Ovary (tissue), 9 donors: ENCODE data around the gene PCSK5. TPM values are rescaled to one million over a fixed set of nuclear protein-coding genes. Genes with fewer than 3 reads are reported as not detected.
"Not testable (repeated sequence)": the region's sequence is repeated elsewhere in the genome, so short reads cannot be mapped to it uniquely, and the experiment has no call there.

Source experiments
- DNase-seq, 5 donors: peaks; one replicate each; pipeline ENCODE4 v3.0.0-alpha.2; 2019 to 2020
- H3K27ac ChIP-seq, 2 donors: fragments of 200-600 bp; one replicate each; pipeline versions ENCODE4 v1.5.1 to v1.8.0; 2019 to 2022
- H3K27me3 ChIP-seq: fragments of 200-600 bp; one replicate; pipeline ENCODE4 v1.8.0; 2022
- H3K36me3 ChIP-seq: fragments of 200-600 bp; sonication (generic); one replicate; pipeline ENCODE4 v1.5.1; 2019
- H3K4me1 ChIP-seq: one replicate; pipeline ENCODE4 v1.8.1; 2013; ENCODE audit warnings: mild to moderate bottlenecking, moderate library complexity; ENCODE audit not compliant: insufficient read depth
- H3K4me3 ChIP-seq: fragments of 200-600 bp; sonication (generic); one replicate; pipeline ENCODE4 v1.5.1; 2017
- H3K9me3 ChIP-seq, 2 donors: fragments of 200-600 bp in 1 of 2; sonication (generic) in 1 of 2; one replicate each; pipeline versions ENCODE4 v1.5.1 to v1.8.1; 2013 to 2019; ENCODE audit warnings: mild to moderate bottlenecking in 1 of 2, moderate library complexity in 1 of 2
- EP300 ChIP-seq: sonication (generic); formaldehyde crosslinking; IDR thresholded peaks from one replicate; pipeline ENCODE4 v1.6.1; 2017; ENCODE audit warnings: antibody characterized with exemption
- POLR2A ChIP-seq: fragments of 450-650 bp; IDR thresholded peaks from one replicate; pipeline ENCODE4 v1.6.1; 2017; ENCODE audit warnings: antibody characterized with exemption, mild to moderate bottlenecking, moderate library complexity
- WGBS, 3 donors: extraction: QIAGEN DNeasy Blood & Tissue Kit in 1 of 3; methylation state at CpG; one replicate each; pipeline versions ENCODE4 v1.1.5 to v1.1.7; 2013 to 2017; 5-methylcytosine and 5-hydroxymethylcytosine counted together
- intact Hi-C, 4 donors: fragments of 100-400 bp; cut with DNase I; formaldehyde crosslinking; loops; one replicate each; pipeline versions ENCODE4 v1.11.0 to v1.15.1; 2022 to 2023
- polyA plus RNA-seq, 2 donors: library from polyadenylated mRNA; stranded (reverse); fragments of 200-250 nt in 1 of 2; fragments of 350-450 nt in 1 of 2; fragmentation: Illumina TruSeq in 1 of 2; extraction: RNeasy Lipid Tissue Mini Kit (QIAGEN cat#74804) in 1 of 2; gene quantifications; one replicate each; pipeline ENCODE4 v1.2.3, GENCODE V29; 2013 to 2014
- total RNA-seq, 7 donors: library from RNA; depleted of rRNA in 2 of 7; stranded (reverse); fragments of >200 nt in 2 of 7; fragmentation: NEBNext Ultra II Directional in 3 of 7; extraction: Animal tissue kit (Norgen Biotek cat#: 25700) in 3 of 7; gene quantifications; one replicate each; pipeline versions ENCODE4 v1.1.0 to v1.2.4, GENCODE V29; 2016 to 2023
- TF ChIP-seq, protein P1 (sequence below), 3 donors: fragments of 450-650 bp in 2 of 3; fragments of 200-600 bp in 1 of 3; IDR thresholded peaks; one replicate each; pipeline versions ENCODE4 v1.5.1 to v1.8.0; 2016 to 2022; ENCODE audit warnings: antibody characterized with exemption in 3 of 3, mild to moderate bottlenecking in 1 of 3
- donor health status: DM: no; HTN: no; CAD: no; lungs with moderate emphysema.
- donor health status: DM: no; HTN: no; CAD: no.
- donor health status: Bipolar disorder and iron deficiency.
- donor health status: DM: yes; HTN: yes; CAD: no.
- donor health status: DM: no; HTN: no; CAD: no.
- donor health status: DM: yes; HTN: yes; CAD: no.

The PCSK5 gene
- total and polyA plus RNA-seq, 9 donors = 12.7 to 41.8 (median 28.3) TPM

DNA sequence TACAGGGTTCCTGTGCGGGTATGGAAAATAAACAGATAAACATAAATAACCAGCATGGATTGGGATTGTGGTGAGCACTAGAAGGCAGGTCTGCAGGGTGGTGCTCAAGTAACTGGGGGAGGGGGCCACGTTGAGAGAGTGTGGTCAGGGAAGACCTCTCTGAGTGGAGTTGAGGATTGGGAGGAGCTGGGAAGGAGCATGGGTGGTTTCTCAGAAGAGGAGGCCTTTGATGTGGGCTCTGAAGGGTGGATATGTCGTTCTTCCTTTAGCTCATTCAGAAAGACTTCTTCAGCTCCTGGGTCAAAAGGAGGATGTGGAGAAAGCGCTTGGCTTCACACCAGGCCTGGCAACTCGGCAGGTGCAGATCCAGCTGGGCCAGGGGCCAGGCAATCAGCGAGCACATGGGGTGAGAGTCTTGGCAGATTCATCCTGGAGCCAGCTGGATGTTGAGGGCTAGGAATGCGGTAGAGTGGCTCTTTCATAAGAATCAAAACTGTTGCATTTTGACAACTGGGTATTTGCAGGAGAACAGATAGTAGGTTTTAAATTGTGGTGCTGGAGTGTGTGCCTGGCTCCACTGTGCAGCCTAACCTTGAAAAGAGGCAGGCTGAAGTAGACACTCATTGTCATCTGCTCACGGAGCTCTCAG lies 71.7 kb downstream of the PCSK5 start:
- Histone ChIP-seq H3K27me3 (no peaks in the 10 kb centered on the region), H3K36me3 (no peaks in the 10 kb centered on the region), H3K27ac (no peak overlapping the region), H3K4me1 (peaks cover 9% of the 10 kb centered on the region), H3K4me3 (no peak overlapping the region), H3K9me3 (no peaks in the 10 kb centered on the region)
- intact Hi-C loops = no loop called here
- peak in 4 of 5 donors; percentile 44 to 65 (median 56) for DNase-seq
- TF ChIP-seq, protein P1, sequence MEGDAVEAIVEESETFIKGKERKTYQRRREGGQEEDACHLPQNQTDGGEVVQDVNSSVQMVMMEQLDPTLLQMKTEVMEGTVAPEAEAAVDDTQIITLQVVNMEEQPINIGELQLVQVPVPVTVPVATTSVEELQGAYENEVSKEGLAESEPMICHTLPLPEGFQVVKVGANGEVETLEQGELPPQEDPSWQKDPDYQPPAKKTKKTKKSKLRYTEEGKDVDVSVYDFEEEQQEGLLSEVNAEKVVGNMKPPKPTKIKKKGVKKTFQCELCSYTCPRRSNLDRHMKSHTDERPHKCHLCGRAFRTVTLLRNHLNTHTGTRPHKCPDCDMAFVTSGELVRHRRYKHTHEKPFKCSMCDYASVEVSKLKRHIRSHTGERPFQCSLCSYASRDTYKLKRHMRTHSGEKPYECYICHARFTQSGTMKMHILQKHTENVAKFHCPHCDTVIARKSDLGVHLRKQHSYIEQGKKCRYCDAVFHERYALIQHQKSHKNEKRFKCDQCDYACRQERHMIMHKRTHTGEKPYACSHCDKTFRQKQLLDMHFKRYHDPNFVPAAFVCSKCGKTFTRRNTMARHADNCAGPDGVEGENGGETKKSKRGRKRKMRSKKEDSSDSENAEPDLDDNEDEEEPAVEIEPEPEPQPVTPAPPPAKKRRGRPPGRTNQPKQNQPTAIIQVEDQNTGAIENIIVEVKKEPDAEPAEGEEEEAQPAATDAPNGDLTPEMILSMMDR (IDR thresholded peaks at IDR 0.05) = no peak
- TF ChIP-seq EP300 = no peak
- 39 to 51% (median 42%) methylated on average over 8 of the region's 8 CpGs for WGBS, 3 donors

GRCh38 chr9:75962662-75963036 lies 72.2 kb downstream of the PCSK5 start:
- DNase-seq = no peak
- no peaks in the 10 kb centered on the region for H3K27me3 ChIP-seq
- H3K4me3 ChIP-seq = no peak overlapping the region
- intact Hi-C loops = no loop called here
- no peak overlapping the region for H3K27ac ChIP-seq
- 94 to 98% (median 95%) methylated on average over 4 of the region's 4 CpGs for WGBS, 3 donors
- H3K9me3 ChIP-seq = no peaks in the 10 kb centered on the region
- TF ChIP-seq EP300 (no peak), POLR2A (no peak)
- TF ChIP-seq, protein P1 (IDR thresholded peaks at IDR 0.05) = no peak
- H3K36me3 ChIP-seq = no peaks in the 10 kb centered on the region
- peaks cover 9% of the 10 kb centered on the region for H3K4me1 ChIP-seq

DNA sequence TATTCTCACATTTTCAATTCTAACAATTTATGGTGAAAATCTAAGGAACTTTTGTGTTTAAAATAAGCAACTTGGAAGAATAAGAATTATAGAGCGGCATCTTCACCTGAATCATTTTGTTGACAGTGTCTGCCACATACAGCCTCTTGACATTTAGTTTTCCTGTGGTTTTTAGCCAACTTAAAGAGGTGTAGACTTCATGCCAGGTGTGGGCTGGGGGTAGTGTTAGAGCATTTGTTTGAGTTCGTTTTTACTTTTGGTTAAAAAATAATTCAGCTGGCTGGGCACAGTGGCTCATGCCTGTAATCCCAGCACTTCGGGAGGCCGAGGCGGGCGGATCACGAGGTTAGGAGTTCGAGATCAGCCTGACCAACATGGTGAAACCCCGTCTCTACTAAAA lies 72.8 kb downstream of the PCSK5 start:
- H3K4me3 ChIP-seq, H3K27ac ChIP-seq, H3K4me1 ChIP-seq, H3K36me3 ChIP-seq, DNase-seq, H3K9me3 ChIP-seq, intact Hi-C loops, H3K27me3 ChIP-seq: not testable (repeated sequence)
- WGBS, 3 donors = 92 to 97% (median 93%) methylated on average over 9 of the region's 9 CpGs

DNA sequence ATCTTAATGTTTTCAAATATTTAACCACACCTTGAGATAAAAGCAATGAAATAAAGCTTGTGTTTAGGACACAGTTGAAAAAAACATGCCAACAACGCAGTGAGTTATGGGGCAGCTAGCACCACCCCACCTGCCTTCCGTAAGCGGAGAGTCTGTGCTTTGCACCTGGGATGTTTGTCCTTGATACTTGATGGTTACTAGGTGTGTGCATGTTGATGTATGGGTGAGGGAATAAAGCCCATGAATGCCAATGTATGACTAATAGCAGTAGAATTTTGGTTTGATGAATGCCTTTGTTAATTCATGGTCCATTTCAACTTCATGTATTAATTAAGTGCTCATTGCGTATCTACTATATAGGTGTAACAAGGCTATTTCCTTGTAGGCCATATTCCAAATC lies 74.0 kb downstream of the PCSK5 start:
- Histone ChIP-seq H3K36me3 (no peaks in the 10 kb centered on the region), H3K4me1 (peaks cover 7% of the 10 kb centered on the region), H3K4me3 (no peak overlapping the region), H3K27ac (no peak overlapping the region), H3K27me3 (no peaks in the 10 kb centered on the region), H3K9me3 (no peaks in the 10 kb centered on the region)
- 93 to 97% (median 95%) methylated on average over 4 of the region's 4 CpGs for WGBS, 3 donors
- TF ChIP-seq, protein P1 (IDR thresholded peaks at IDR 0.05) = no peak
- TF ChIP-seq EP300 (no peak), POLR2A (no peak)
- DNase-seq = no peak
- intact Hi-C loops = no loop called here

DNA sequence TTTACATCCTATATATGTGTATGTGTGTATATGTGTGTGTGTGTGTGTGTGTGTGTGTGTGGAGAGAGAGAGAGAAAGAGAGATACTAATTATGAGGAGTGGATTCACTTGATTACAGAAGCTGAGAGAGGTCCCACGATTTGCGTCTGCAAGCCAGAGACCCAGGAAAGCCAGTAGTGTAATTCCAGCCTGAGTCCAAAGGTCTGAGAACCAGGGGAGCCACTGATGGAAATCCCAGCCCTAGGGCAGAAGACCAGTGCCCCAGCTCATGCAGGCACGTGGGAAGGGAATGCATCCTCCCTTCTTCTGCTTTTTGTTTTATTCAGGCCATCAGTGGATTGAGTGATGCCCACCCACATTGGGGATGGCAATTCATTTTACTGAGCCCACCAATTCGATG lies 74.8 kb downstream of the PCSK5 start:
- DNase-seq = no peak
- H3K27ac ChIP-seq = no peak overlapping the region
- 91 to 94% (median 93%) methylated on average over 4 of the region's 4 CpGs for WGBS, 3 donors

More for the DNA sequence above, 74.8 kb downstream of the PCSK5 start:
- no peaks in the 10 kb centered on the region for H3K27me3 ChIP-seq
- H3K4me3 ChIP-seq = no peak overlapping the region
- H3K36me3 ChIP-seq = no peaks in the 10 kb centered on the region
- H3K9me3 ChIP-seq = no peaks in the 10 kb centered on the region
- intact Hi-C loops = no loop called here
- TF ChIP-seq EP300 = no peak
- no peak for TF ChIP-seq POLR2A
- TF ChIP-seq, protein P1 (IDR thresholded peaks at IDR 0.05) = no peak
- H3K4me1 ChIP-seq = peaks cover 7% of the 10 kb centered on the region
